HG03571 (cell line): ENCODE measurements around the gene PF4V1.

ENCODE experiments used
- ATAC-seq: cut with Tn5 transposase; IDR thresholded peaks from one replicate; pipeline ENCODE4 v1.9.1; 2021; ENCODE audit not compliant: unreplicated experiment

The PF4V1 gene

DNA sequence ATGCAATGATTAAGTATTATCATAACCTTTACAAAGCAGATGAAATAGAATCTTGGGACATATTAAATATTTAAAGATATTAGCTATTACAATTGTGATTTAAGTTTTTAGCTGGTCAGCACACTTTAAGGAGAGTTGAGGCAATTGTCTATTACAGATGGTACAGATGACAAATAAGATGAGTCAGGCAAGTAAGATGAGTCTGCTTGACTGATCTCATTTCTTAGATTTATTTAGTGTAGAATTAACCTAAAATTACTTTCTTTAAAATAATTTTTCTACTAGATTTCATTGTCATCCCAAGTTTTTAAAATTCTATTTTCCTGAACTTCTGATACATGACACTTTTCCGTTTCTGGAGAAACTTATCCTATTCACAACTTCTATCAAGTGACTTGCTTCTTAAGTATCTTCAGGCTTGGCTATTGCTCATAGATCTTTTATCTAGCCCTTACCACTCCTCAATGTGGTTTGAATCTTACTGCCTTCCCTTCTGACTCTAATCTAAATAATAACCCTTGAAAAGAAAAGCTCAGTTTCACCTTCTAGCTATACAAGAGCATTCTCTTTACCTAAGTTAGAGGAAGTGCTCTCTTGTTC is 49.0 kb downstream of the PF4V1 start:
- ATAC-seq, result no peak

DNA sequence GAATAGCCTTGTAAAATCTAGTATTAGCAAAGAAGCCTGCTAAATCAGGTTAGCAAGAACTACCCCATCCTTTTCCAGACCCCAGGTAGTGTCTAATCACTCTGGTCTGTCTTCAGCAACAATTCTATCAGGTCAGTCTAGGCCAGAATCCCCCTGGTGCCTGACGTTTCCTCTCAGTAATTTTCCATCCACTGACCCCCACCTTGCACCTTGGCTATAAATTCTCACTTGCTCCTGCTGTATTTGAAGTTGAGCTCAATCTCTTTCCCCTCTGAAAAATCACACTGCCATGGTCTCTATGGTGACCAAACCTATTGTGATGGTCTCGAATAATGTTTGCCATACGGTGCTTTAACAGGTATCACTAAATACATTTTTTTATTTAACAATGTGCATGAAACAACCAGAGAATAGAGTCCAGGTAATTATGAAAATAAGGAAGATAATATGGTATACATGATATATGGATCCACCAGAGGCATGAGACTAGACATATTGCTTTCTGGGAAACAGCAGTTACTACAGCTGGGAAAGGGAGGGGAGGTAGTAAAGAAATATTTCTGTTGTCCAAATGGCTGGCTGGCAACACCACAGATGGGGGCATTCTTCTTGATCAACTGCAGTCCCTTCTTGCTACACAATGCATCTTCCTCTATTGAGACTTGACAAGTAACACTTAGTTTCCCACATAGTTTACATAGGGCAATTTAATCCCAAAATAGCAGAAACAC is 49.9 kb downstream of the PF4V1 start:
- ATAC-seq, result no peak
